ENCODE results near the gene IGF2R. TPM values are rescaled to one million over a fixed set of nuclear protein-coding genes. Genes with fewer than 3 reads are reported as not detected.

The IGF2R gene
- polyA plus RNA-seq, 4 donors, result 55.1 to 59.1 (median 57.3) TPM

DNA sequence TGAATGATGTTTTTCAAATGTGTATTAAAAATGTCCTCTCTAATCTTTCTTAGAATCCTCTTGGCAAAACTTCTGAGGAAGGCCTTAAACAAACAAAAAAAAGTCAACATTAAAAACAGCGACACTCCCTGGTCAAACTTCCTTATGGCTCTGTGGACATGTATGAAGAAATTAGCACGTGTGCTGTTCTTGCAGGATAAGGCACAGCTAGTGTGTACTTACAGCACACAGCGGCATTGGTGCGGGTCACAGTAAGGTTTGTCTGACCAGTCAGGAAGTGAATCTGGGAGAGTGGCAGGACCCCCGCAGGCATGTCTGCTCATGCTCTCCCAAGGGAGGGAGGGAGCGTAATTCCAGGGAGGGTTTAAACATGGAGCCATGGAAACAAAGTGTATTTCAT lies 191.6 kb downstream of the IGF2R start:
- DNase-seq (ENCODE audit: low read depth in 4 of 4, low spot score in 3 of 4), result peak in 1 of 4 donors; percentile 10

Other genes starting within 250 kb of the IGF2R start
- gene WTAP, start 241.6 kb upstream of the IGF2R start, polyA plus RNA-seq (ENCODE audit: insufficient read length in 4 of 4), result 100 to 1,000 TPM; 112 to 148 (median 141) TPM
- 10 to 100 TPM; 44.0 to 56.8 (median 48.8) TPM for gene ACAT2, start 207.0 kb upstream of the IGF2R start, polyA plus RNA-seq (ENCODE audit: insufficient read length in 4 of 4)
- gene TCP1, start 179.5 kb upstream of the IGF2R start, polyA plus RNA-seq (ENCODE audit: insufficient read length in 4 of 4), result 100 to 1,000 TPM; 253 to 279 (median 268) TPM
- gene MRPL18, start 178.6 kb upstream of the IGF2R start, polyA plus RNA-seq (ENCODE audit: insufficient read length in 4 of 4), result 10 to 100 TPM; 67.3 to 77.0 (median 67.5) TPM
- 1 to 10 TPM in 1 of 4 donors, under 1 TPM in 3; 0.25 to 1.3 (median 0.35) TPM for gene PNLDC1, start 168.8 kb upstream of the IGF2R start, polyA plus RNA-seq (ENCODE audit: insufficient read length in 4 of 4)
- gene MAS1, start 78.1 kb upstream of the IGF2R start, polyA plus RNA-seq (ENCODE audit: insufficient read length in 4 of 4), result under 1 TPM in 3 of 4 donors, not detected in 1; 0.03 TPM
- gene SLC22A1, start 152.7 kb downstream of the IGF2R start, polyA plus RNA-seq (ENCODE audit: insufficient read length in 4 of 4), result 1 to 10 TPM in 1 of 4 donors, under 1 TPM in 3; 0.40 to 1.0 (median 0.74) TPM